Erythroblast (primary cell): ENCODE results near the gene ANKRD29.

ENCODE experiments used
- GATA1 ChIP-seq: IDR thresholded peaks from 2 replicates; pipeline ENCODE4 v1.6.1; 2011; ENCODE audit warnings: low read depth, mild to moderate bottlenecking, control low read depth, low read length, moderate library complexity
- POLR2A ChIP-seq: IDR thresholded peaks from 2 replicates; pipeline ENCODE4 v1.6.1; 2011; ENCODE audit warnings: mild to moderate bottlenecking, low read length

DNA sequence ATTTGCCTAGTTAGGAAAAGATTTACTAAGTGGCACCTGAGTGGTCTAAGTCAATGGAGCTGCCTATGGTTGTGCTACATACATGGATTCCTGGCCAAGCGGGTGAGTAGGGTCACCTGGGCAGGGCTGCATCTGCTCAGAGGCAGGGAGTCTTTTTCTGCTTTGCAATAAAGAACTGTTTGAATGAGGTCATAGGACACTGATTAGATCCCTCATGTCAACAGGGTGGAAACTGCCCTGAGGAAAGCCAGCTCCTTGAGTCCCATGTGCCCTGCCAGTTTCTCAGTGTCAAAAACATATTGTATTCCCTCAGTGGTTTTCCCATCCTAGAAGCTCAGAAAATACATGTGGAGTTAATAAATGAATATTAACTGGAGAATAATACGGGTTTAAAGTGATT, 31.1 kb upstream of the ANKRD29 start:
- TF ChIP-seq POLR2A: no peak
- no peak for TF ChIP-seq GATA1
